Measurements from ENCODE around the gene NLK.

- TF ChIP-seq PHF21A (CRISPR knock-in tag; IDR thresholded peaks at IDR 0.05) (no peak), CREB3 (CRISPR knock-in tag; IDR thresholded peaks at IDR 0.05) (no peak)
- TF ChIP-seq, protein P1, sequence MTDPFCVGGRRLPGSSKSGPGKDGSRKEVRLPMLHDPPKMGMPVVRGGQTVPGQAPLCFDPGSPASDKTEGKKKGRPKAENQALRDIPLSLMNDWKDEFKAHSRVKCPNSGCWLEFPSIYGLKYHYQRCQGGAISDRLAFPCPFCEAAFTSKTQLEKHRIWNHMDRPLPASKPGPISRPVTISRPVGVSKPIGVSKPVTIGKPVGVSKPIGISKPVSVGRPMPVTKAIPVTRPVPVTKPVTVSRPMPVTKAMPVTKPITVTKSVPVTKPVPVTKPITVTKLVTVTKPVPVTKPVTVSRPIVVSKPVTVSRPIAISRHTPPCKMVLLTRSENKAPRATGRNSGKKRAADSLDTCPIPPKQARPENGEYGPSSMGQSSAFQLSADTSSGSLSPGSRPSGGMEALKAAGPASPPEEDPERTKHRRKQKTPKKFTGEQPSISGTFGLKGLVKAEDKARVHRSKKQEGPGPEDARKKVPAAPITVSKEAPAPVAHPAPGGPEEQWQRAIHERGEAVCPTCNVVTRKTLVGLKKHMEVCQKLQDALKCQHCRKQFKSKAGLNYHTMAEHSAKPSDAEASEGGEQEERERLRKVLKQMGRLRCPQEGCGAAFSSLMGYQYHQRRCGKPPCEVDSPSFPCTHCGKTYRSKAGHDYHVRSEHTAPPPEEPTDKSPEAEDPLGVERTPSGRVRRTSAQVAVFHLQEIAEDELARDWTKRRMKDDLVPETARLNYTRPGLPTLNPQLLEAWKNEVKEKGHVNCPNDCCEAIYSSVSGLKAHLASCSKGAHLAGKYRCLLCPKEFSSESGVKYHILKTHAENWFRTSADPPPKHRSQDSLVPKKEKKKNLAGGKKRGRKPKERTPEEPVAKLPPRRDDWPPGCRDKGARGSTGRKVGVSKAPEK (CRISPR knock-in tag; IDR thresholded peaks at IDR 0.05; ENCODE audit: borderline replicate concordance): no peak
- TF ChIP-seq, protein P2, sequence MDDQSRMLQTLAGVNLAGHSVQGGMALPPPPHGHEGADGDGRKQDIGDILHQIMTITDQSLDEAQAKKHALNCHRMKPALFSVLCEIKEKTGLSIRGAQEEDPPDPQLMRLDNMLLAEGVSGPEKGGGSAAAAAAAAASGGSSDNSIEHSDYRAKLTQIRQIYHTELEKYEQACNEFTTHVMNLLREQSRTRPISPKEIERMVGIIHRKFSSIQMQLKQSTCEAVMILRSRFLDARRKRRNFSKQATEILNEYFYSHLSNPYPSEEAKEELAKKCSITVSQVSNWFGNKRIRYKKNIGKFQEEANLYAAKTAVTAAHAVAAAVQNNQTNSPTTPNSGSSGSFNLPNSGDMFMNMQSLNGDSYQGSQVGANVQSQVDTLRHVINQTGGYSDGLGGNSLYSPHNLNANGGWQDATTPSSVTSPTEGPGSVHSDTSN (CRISPR knock-in tag; IDR thresholded peaks at IDR 0.05; ENCODE audit: borderline replicate concordance): no peak
Observed at GRCh38 chr17:27997522-27997921, 45.0 kb upstream of the NLK start.
